Neutrophil (primary cell): ENCODE data around the gene IQSEC1.
"Not testable (repeated sequence)": the region's sequence is repeated elsewhere in the genome, so short reads cannot be mapped to it uniquely, and the experiment has no call there.

Experiments used
- H3K27ac ChIP-seq: fragments of 200-600 bp; sonication (generic); 2 replicates; pipeline ENCODE4 v1.5.1; 2016; ENCODE audit warnings: mild to moderate bottlenecking, moderate library complexity
- H3K27me3 ChIP-seq: fragments of 200-600 bp; sonication (generic); 2 replicates; pipeline ENCODE4 v1.6.0; 2016; ENCODE audit warnings: mild to moderate bottlenecking
- H3K36me3 ChIP-seq: fragments of 200-600 bp; sonication (generic); 2 replicates; pipeline ENCODE4 v1.5.1; 2017
- H3K4me1 ChIP-seq, 2 experiments: fragments of 200-600 bp in 1 of 2; sonication (generic) in 1 of 2; 1 replicate in 1 of 2; 2 replicates in 1 of 2; pipeline versions ENCODE4 v1.5.1 to v1.6.1; 2013 to 2016; ENCODE audit warnings: low read depth in 1 of 2, low read length in 1 of 2, mild to moderate bottlenecking in 1 of 2, moderate library complexity in 1 of 2; ENCODE audit not compliant: control insufficient read depth in 1 of 2, insufficient read depth in 1 of 2
- H3K4me3 ChIP-seq, 2 experiments: fragments of 200-600 bp in 1 of 2; sonication (generic) in 1 of 2; 1 replicate in 1 of 2; 2 replicates in 1 of 2; pipeline ENCODE4 v1.5.1; 2013 to 2016; ENCODE audit warnings: low read depth in 1 of 2, low read length in 1 of 2, mild to moderate bottlenecking in 1 of 2, moderate library complexity in 1 of 2
- H3K9me3 ChIP-seq: fragments of 200-600 bp; sonication (generic); 2 replicates; pipeline ENCODE4 v1.5.1; 2016
- CTCF ChIP-seq: fragments of 200-600 bp; sonication (generic); IDR thresholded peaks from 2 replicates; pipeline ENCODE4 v1.5.1; 2016; ENCODE audit warnings: antibody characterized with exemption

IQSEC1 gene

GRCh38 chr3:12859840-12860239, 213.4 kb downstream of the IQSEC1 start:
- TF ChIP-seq CTCF: no peak
- Histone ChIP-seq H3K27me3 (no peaks in the 10 kb centered on the region), H3K9me3 (no peaks in the 10 kb centered on the region), H3K27ac (no peak overlapping the region), H3K36me3 (no peaks in the 10 kb centered on the region), H3K4me3 (no peak overlapping the region), H3K4me1 (no peaks in the 10 kb centered on the region)

GRCh38 chr3:12856626-12857025, 216.6 kb downstream of the IQSEC1 start:
- no peaks in the 10 kb centered on the region for H3K36me3 ChIP-seq
- no peaks in the 10 kb centered on the region for H3K9me3 ChIP-seq
- H3K4me1 ChIP-seq: no peaks in the 10 kb centered on the region
- TF ChIP-seq CTCF: no peak
- peaks cover 20% of the 10 kb centered on the region for H3K27me3 ChIP-seq
- H3K4me3 ChIP-seq: no peak overlapping the region
- no peak overlapping the region for H3K27ac ChIP-seq

GRCh38 chr3:12854565-12854964, 218.7 kb downstream of the IQSEC1 start:
- TF ChIP-seq CTCF: no peak
- Histone ChIP-seq H3K4me1 (no peaks in the 10 kb centered on the region), H3K36me3 (no peaks in the 10 kb centered on the region), H3K27ac (no peak overlapping the region), H3K27me3 (peaks cover 20% of the 10 kb centered on the region), H3K4me3 (no peak overlapping the region), H3K9me3 (no peaks in the 10 kb centered on the region)

- H3K27ac ChIP-seq: not testable (repeated sequence)
Measured at GRCh38 chr3:12853847-12854246, 219.4 kb downstream of the IQSEC1 start.

GRCh38 chr3:12852201-12852600, 221.0 kb downstream of the IQSEC1 start:
- Histone ChIP-seq H3K9me3 (no peaks in the 10 kb centered on the region), H3K27me3 (peaks cover 20% of the 10 kb centered on the region), H3K4me3 (no peak overlapping the region), H3K27ac (no peak overlapping the region), H3K4me1 (no peaks in the 10 kb centered on the region), H3K36me3 (no peaks in the 10 kb centered on the region)
- TF ChIP-seq CTCF: no peak

More at GRCh38 chr3:12853847-12854246, 219.4 kb downstream of the IQSEC1 start:
- H3K27me3 ChIP-seq: peaks cover 20% of the 10 kb centered on the region
- H3K4me1 ChIP-seq, H3K4me3 ChIP-seq, H3K36me3 ChIP-seq, H3K9me3 ChIP-seq: not testable (repeated sequence)
